ENCODE measurements around the gene BAZ1B.

Gene BAZ1B

GRCh38 chr7:73567140-73567539 lies 45.0 kb upstream of the BAZ1B start:
- TF ChIP-seq CSDC2 (CRISPR knock-in tag; IDR thresholded peaks at IDR 0.05) (no peak), POU6F1 (CRISPR knock-in tag; IDR thresholded peaks at IDR 0.05; ENCODE audit: borderline replicate concordance, low read depth) (no peak), TSHZ2 (CRISPR knock-in tag; IDR thresholded peaks at IDR 0.05) (no peak), ESRRG (CRISPR knock-in tag; IDR thresholded peaks at IDR 0.05) (no peak)
- ATAC-seq: no peak

GRCh38 chr7:73566431-73566830 lies 44.3 kb upstream of the BAZ1B start:
- ATAC-seq: peak; percentile 5; the same call in 2 of the 3 replicates

- ATAC-seq: peak; percentile 20; the same call in 2 of the 3 replicates
- TF ChIP-seq ZNF70 (CRISPR knock-in tag; IDR thresholded peaks at IDR 0.05): no peak
- TF ChIP-seq GLIS3 (CRISPR knock-in tag; IDR thresholded peaks at IDR 0.05): no peak
- no peak for TF ChIP-seq ESRRG (CRISPR knock-in tag; IDR thresholded peaks at IDR 0.05)
- no peak for TF ChIP-seq ARNTL (CRISPR knock-in tag; IDR thresholded peaks at IDR 0.05; ENCODE audit: borderline replicate concordance, low read depth)
- no peak for TF ChIP-seq SNAI2 (CRISPR knock-in tag; IDR thresholded peaks at IDR 0.05)
- no peak for TF ChIP-seq RARB (CRISPR knock-in tag; IDR thresholded peaks at IDR 0.05)
- no peak for TF ChIP-seq ZFP30 (CRISPR knock-in tag; IDR thresholded peaks at IDR 0.05)
- no peak for TF ChIP-seq TSHZ2 (CRISPR knock-in tag; IDR thresholded peaks at IDR 0.05)
- TF ChIP-seq PPARA (CRISPR knock-in tag; IDR thresholded peaks at IDR 0.05; ENCODE audit: borderline replicate concordance): no peak
- TF ChIP-seq CSRNP3 (CRISPR knock-in tag; IDR thresholded peaks at IDR 0.05): no peak
- TF ChIP-seq ZC3H10 (CRISPR knock-in tag; IDR thresholded peaks at IDR 0.05): no peak
- TF ChIP-seq CREB5 (CRISPR knock-in tag; IDR thresholded peaks at IDR 0.05; ENCODE audit: low read depth): no peak
- TF ChIP-seq PATZ1 (CRISPR knock-in tag; IDR thresholded peaks at IDR 0.05; ENCODE audit: borderline replicate concordance): no peak
- TF ChIP-seq OSR1 (CRISPR knock-in tag; IDR thresholded peaks at IDR 0.05): no peak
- no peak for TF ChIP-seq TCF4 (CRISPR knock-in tag; IDR thresholded peaks at IDR 0.05; ENCODE audit: borderline replicate concordance)
- TF ChIP-seq ZNF8 (CRISPR knock-in tag; IDR thresholded peaks at IDR 0.05): no peak
Observed at GRCh38 chr7:73565675-73566340, 43.7 kb upstream of the BAZ1B start.

All from SK-N-SH treated with all-trans-retinoic acid at 6 μM for 48 hours (cell line).